Neural cell (in vitro differentiated cells): ENCODE data around the gene P2RY6.

Experiments
- EP300 ChIP-seq: fragments of 450-650 bp; conservative IDR thresholded peaks from 2 replicates; pipeline ENCODE4 v1.6.1; 2014; ENCODE audit warnings: antibody characterized with exemption, mild to moderate bottlenecking, moderate library complexity; ENCODE audit not compliant: poor library complexity, severe bottlenecking
- EZH2 ChIP-seq: fragments of 200-600, 300-800 bp; shearing (Covaris generic), sonication (generic); IDR thresholded peaks from 2 replicates; pipeline ENCODE4 v1.6.1; 2014; ENCODE audit warnings: antibody characterized with exemption, low read length, borderline replicate concordance, mild to moderate bottlenecking; ENCODE audit not compliant: insufficient read depth, poor library complexity, severe bottlenecking
- TAF1 ChIP-seq: IDR thresholded peaks from 2 replicates; pipeline ENCODE4 v1.6.1; 2012; ENCODE audit warnings: low read depth
- TF ChIP-seq, protein P1 (sequence below): fragments of 450-650 bp; IDR thresholded peaks from 2 replicates; pipeline ENCODE4 v1.5.1; 2014; ENCODE audit warnings: antibody characterized with exemption, mild to moderate bottlenecking, moderate library complexity; ENCODE audit not compliant: poor library complexity, severe bottlenecking

DNA sequence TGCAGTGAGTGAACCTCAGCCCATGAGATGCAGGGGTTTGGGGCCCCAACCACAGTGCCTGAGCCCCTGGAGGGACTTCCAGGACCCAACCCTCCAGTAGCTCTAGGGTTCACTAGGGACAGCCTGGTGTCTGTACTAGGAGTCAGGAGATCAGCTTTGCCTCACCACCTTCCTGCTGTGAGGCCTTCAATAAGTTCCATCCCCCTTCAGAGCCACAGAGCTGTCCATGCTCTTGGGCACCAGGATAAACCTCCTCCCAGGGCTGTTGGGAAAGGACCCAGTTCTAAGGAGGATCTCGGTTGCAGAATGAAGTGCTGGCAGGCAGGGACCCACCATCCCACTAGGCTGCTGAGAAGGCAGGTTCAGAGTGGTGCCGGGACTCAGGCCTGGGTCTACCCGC lies 45.7 kb downstream of the P2RY6 start:
- TF ChIP-seq, protein P1, sequence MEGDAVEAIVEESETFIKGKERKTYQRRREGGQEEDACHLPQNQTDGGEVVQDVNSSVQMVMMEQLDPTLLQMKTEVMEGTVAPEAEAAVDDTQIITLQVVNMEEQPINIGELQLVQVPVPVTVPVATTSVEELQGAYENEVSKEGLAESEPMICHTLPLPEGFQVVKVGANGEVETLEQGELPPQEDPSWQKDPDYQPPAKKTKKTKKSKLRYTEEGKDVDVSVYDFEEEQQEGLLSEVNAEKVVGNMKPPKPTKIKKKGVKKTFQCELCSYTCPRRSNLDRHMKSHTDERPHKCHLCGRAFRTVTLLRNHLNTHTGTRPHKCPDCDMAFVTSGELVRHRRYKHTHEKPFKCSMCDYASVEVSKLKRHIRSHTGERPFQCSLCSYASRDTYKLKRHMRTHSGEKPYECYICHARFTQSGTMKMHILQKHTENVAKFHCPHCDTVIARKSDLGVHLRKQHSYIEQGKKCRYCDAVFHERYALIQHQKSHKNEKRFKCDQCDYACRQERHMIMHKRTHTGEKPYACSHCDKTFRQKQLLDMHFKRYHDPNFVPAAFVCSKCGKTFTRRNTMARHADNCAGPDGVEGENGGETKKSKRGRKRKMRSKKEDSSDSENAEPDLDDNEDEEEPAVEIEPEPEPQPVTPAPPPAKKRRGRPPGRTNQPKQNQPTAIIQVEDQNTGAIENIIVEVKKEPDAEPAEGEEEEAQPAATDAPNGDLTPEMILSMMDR = no peak
- TF ChIP-seq TAF1 (no peak), EZH2 (no peak), EP300 (no peak)
